GM18909 (cell line): ENCODE data around the gene DLEC1.
"Not testable (repeated sequence)": the region's sequence is repeated elsewhere in the genome, so short reads cannot be mapped to it uniquely, and the experiment has no call there.

Experiments
- ATAC-seq: cut with Tn5 transposase; IDR thresholded peaks from one replicate; pipeline ENCODE4 v1.9.1; 2021; ENCODE audit warnings: mild to moderate bottlenecking; ENCODE audit not compliant: unreplicated experiment, poor library complexity

The DLEC1 gene

DNA sequence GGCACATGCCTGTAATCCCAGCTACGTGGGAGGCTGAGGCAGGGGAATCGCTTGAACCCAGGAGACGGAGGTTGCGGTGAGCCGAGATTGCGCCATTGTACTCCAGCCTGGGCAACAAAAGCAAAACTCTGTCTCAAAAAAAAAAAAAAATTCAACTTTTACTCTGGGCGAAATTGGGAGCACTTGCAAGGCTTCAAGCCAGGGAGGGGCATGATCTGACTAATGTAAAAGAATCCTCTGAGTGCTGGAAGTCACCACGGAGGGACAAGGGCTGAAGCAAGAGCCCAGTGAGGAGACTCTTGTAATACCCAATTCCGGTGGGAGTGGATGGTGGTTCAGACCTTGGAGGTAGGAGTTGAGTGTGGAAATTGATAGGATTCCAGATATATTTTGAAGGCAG lies 4.7 kb upstream of the DLEC1 start:
- not testable (repeated sequence) for ATAC-seq

GRCh38 chr3:38036286-38036685 lies 2.7 kb upstream of the DLEC1 start:
- no peak for ATAC-seq

DNA sequence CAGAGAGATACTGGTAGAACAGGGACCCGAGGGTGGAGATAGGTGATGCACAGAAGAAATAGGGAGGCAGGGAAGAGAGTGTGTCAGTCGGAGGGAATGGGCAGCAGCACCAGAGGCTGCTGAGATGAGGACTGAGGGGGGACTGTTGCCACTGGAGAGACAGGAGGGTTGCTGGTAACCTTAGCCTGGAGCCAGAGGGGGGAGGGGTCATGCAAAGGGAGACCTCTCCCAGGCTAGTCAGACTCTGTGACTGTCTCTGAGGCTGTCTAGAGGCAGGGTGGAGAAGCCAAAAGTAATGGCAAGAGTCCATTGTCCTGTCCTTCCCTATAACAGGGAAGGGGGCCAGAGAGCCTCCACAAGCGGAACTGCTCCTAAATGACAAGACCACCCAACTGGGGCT lies 2.1 kb upstream of the DLEC1 start:
- no peak for ATAC-seq

GRCh38 chr3:38038447-38038911 lies 529 bp upstream of the DLEC1 start:
- no peak for ATAC-seq

- peak; percentile 60 for ATAC-seq
Observed at GRCh38 chr3:38039899-38040261, 872 bp downstream of the DLEC1 start.

DNA sequence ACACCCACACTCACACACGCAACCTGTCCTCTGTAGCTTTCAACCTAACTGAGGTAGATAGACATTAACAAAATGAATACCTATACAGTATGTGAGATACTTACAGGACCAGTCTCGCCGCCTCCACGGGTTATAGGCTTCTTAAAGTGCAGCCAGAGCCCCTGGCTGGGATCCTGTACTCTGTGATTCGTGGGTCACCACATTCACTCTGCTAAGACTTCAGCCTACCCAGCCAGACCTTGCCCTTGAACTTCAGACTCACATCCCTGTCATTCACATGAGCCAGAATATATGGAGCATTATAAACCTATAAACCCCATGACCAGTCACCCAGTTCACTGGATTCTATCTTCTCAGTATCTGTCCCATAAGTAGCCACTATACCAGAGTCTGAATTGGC lies 1.4 kb downstream of the DLEC1 start:
- no peak for ATAC-seq

GRCh38 chr3:38043486-38043885 lies 4.5 kb downstream of the DLEC1 start:
- ATAC-seq: no peak

- no peak for ATAC-seq
Observed at GRCh38 chr3:38046027-38046426, 7.0 kb downstream of the DLEC1 start.

- ATAC-seq: no peak
Observed at GRCh38 chr3:38046821-38047220, 7.8 kb downstream of the DLEC1 start.

DNA sequence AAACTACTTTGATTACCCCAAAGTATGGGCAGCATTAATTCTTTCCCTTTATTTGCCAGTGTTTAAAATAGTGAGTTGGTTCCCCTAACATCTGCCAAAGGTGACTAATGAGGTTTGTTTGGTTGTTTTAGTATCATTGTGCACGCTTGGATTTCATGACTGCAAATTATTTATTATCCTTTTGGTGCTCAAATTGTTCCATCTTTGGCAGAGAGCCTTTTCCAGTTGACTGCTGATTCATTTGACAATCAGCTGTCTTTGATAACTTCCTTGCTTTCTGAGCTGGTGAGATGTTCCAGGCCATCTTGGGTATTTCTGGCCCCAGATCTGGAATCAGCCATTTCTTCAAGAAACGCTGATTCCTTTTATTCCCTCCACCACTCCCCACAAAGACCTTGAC lies 8.9 kb downstream of the DLEC1 start:
- no peak for ATAC-seq

- ATAC-seq: no peak
Observed at GRCh38 chr3:38049358-38050126, 10.5 kb downstream of the DLEC1 start.

DNA sequence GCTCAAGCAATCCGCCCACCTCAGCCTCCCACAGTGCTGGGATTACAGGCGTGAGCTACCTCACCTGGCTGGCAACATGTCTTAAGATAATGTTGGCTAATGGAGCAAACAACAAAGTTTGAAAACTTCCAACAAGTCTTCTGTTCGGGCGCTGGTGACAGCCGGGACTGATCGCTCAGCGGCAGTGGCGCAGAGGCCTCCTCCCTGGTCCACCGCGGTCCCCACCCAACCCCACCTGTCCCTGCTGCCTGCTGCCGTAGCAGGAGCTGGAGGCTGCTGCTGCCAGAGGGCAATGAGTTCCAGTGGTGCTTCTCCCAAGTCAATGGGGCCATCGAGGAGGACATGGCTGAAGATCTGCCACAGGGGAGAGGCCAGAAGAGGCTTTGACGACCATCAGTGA lies 12.1 kb downstream of the DLEC1 start:
- no peak for ATAC-seq

- not testable (repeated sequence) for ATAC-seq
Observed at GRCh38 chr3:38053286-38053685, 14.3 kb downstream of the DLEC1 start.

GRCh38 chr3:38053813-38054498 lies 14.9 kb downstream of the DLEC1 start:
- ATAC-seq: not testable (repeated sequence)

DNA sequence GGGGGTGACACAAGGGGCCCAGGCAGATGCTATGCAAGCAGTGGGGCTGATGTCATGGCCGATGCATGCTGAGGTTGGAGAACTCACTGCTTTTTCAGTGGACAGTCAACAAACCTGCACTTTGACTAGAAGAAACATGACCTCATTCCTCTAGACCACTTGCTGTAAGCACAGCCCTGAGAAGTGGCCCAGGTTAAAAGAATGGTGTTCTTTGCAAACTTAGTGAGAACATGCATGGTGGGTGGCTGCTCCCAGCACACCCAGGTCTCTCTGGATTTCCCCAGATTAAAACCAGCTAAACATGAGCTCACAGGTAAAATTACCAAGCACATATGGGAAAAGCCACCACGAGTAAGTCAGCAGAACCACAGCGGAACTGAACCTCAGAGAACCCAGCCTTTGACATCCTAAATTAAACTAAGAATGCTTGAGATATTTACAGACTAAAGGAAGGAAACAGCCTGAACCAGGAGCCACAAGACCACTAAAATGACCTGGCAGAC lies 15.5 kb downstream of the DLEC1 start:
- ATAC-seq: no peak

GRCh38 chr3:38059148-38059547 lies 20.1 kb downstream of the DLEC1 start:
- no peak for ATAC-seq

DNA sequence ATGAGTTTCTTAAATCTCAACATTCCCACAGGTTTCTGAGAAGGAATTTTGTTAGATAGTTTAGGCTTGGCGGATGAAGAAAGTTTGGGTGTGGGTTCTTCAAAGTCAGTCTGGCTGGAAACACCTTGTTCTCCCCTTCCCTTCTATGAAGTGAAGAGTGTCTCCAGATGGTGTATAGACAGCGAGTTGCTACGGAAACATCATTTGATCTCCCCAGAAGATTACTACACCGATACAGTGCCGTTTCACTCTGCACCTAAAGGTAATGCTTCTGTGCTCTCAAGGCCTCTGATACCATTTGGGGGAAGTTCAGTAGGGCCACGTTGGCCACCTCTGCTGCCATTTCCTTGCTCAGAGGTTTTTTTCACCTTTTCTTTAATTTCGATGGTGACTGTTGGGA lies 20.6 kb downstream of the DLEC1 start:
- ATAC-seq: no peak

DNA sequence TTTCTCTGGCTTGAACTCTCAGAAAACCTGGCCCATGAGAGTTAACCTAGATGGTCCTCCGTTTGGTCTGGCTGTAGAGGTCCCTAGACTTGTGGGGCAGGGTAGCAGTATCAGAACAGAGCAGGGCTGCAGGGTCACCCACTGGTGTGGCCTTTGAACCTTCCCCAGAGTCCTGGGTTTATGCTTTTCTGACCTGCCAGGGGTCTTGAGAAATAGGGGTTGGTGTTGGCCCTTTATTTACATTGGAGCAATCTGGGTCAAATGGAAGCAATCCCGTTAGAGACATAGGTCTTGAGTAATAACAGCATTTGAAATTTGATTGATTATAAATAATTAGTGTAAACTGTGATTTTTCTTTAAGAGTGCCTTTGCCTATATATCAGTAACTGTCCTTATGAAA lies 23.8 kb downstream of the DLEC1 start:
- ATAC-seq: no peak

DNA sequence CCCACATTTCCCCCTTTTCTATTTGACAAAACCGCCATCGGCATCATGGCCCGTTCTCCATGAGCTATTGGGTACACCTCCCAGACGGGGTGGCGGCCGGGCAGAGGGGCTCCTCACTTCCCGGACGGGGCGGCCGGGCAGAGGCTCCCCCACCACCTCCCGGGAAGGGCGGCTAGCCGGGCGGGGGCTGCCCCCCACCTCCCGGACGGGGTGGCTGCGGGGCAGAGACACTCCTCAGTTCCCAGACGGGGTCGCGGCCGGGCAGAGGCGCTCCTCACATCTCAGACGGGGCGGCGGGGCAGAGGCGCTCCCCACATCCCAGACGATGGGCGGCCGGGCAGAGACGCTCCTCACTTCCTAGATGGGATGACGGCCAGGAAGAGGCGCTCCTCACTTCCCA lies 25.4 kb downstream of the DLEC1 start:
- not testable (repeated sequence) for ATAC-seq

DNA sequence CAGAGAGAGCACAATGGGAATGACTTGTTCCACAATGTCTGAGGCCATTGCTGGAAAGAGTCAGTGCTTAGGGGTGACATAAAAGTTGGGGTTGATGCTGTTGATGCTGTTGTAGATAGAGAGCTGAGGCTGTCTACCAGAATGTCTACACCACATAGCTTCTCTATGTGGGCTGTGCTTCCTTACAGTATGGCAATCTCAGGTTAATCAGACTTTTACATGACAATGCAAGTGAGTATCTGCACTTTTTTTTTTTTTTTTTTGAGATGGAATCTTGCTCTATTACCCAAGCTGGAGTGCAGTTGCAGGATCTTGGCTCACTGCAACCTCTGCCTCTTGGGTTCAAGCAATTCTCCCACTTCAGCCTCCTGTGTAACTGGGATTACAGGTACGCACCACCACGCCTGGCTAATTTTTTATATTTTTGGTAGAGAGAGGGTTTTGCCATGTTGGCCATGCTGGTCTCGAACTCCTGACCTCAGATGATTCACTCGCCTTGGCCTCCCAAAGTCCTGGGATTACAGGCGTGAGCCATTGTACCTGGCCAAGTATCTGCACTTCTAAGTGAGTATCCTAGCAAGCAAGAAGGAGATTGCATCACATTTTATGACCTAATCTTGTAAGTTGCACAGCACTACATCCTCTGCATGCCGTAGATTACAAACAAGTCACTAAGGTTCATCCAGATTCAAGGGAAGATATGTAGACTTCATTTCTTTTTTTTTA lies 28.7 kb downstream of the DLEC1 start:
- ATAC-seq: no peak

DNA sequence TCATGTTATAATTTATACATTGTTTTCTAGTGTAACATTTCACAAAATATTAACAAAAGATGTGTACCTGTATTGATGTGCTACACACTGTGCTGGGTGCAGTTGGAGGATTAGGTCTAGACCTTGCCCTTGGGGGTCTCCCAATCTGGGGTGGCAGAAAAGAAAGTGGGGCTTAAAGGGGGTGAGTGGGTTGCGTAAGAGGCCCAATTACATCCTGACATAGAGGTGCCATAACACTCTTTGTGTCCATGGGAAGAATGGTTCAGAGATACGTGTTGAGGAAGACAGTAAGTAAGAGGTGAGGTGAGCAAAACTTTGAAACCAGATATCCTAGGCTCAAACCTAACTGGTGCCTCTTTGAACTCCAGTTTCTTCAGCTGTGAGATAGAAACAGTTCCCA lies 31.0 kb downstream of the DLEC1 start:
- ATAC-seq: no peak
